PC-9 (cell line): Measurements from ENCODE around the gene MOGAT2. TPM values are rescaled to one million over a fixed set of nuclear protein-coding genes. Genes with fewer than 3 reads are reported as not detected.

Source experiments
- BruUV-seq: library from RNA; stranded (reverse); fragments of 400-500 nt; replicated peaks from 2 replicates; lab custom pipeline; 2021; lab: Mats Ljungman, UMichigan
- CTCF ChIA-PET: fragments of 300-600 bp; sonication (Branson Sonifier 250); formaldehyde crosslinking; loops from one replicate; lab custom pipeline; 2022; ENCODE audit warnings: antibody characterized with exemption; lab: Charles Lee
- POLR2A ChIA-PET: fragments of 300-600 bp; sonication (Branson Sonifier 250); formaldehyde crosslinking; loops from one replicate; lab custom pipeline; 2022; ENCODE audit warnings: antibody characterized with exemption; ENCODE audit not compliant: unreplicated experiment; lab: Charles Lee
- DNase-seq, 2 experiments: peaks; one replicate each; pipeline versions ENCODE4 v3.0.0 to v3.0.0-alpha.2; 2015 to 2022; ENCODE audit warnings: mixed read lengths in 1 of 2
- H2AFZ ChIP-seq: fragments of 200-600 bp; sonication (generic); 2 replicates; pipeline ENCODE4 v1.8.1; 2017; ENCODE audit warnings: antibody characterized with exemption
- H3F3A ChIP-seq: fragments of 200-600 bp; sonication (generic); 2 replicates; pipeline ENCODE4 v1.8.1; 2017; ENCODE audit warnings: antibody characterized with exemption, mild to moderate bottlenecking, low read depth; ENCODE audit not compliant: insufficient read depth
- H3K27ac ChIP-seq: fragments of 200-600 bp; sonication (generic); 2 replicates; pipeline ENCODE4 v1.6.1; 2016; ENCODE audit warnings: mixed run types
- H3K27me3 ChIP-seq: fragments of 200-600 bp; sonication (generic); 2 replicates; pipeline ENCODE4 v1.6.1; 2016; ENCODE audit warnings: low read depth, mixed run types; ENCODE audit not compliant: insufficient read depth
- H3K36me3 ChIP-seq: fragments of 200-600 bp; sonication (generic); 2 replicates; pipeline ENCODE4 v1.6.1; 2016; ENCODE audit warnings: low read depth, mixed run types
- H3K4me1 ChIP-seq: fragments of 200-600 bp; sonication (generic); replicated peaks from 2 replicates; pipeline ENCODE4 v1.6.1; 2016; ENCODE audit warnings: mixed run types; ENCODE audit not compliant: insufficient read depth
- H3K4me2 ChIP-seq: fragments of 200-600 bp; sonication (generic); 2 replicates; pipeline ENCODE4 v1.6.1; 2017; ENCODE audit warnings: mixed run types
- H3K4me3 ChIP-seq: fragments of 200-600 bp; sonication (generic); 2 replicates; pipeline ENCODE4 v1.6.1; 2016; ENCODE audit warnings: mixed run types
- H3K79me2 ChIP-seq: fragments of 200-600 bp; sonication (generic); 2 replicates; pipeline ENCODE4 v1.6.1; 2017; ENCODE audit warnings: low read depth, mixed run types
- H3K9me2 ChIP-seq: fragments of 200-600 bp; sonication (generic); 2 replicates; pipeline ENCODE4 v1.8.1; 2017; ENCODE audit warnings: mild to moderate bottlenecking; ENCODE audit not compliant: insufficient read depth
- H3K9me3 ChIP-seq: fragments of 200-600 bp; sonication (generic); 2 replicates; pipeline ENCODE4 v1.8.1; 2016; ENCODE audit warnings: low read depth; ENCODE audit not compliant: insufficient read depth
- H4K20me1 ChIP-seq: fragments of 200-600 bp; sonication (generic); 2 replicates; pipeline ENCODE4 v1.8.1; 2017; ENCODE audit not compliant: insufficient read depth
- CTCF ChIP-seq: fragments of 200-600 bp; sonication (generic); conservative IDR thresholded peaks from 2 replicates; pipeline ENCODE4 v1.6.1; 2017; ENCODE audit warnings: mixed run types, antibody characterized with exemption, mild to moderate bottlenecking, moderate library complexity
- EZH2 ChIP-seq: fragments of 200-600 bp; sonication (generic); IDR thresholded peaks from 2 replicates; pipeline ENCODE4 v1.8.0; 2017; ENCODE audit warnings: antibody characterized with exemption, low read depth
- intact Hi-C: fragments of 100-400 bp; cut with micrococcal nuclease; formaldehyde crosslinking; loops from one replicate; pipeline ENCODE4 v1.10.0; 2022; ENCODE audit not compliant: unreplicated experiment
- total RNA-seq: library from RNA; stranded (reverse); gene quantifications from 2 replicates; pipeline ENCODE4 v1.2.3, GENCODE V29; 2021

Gene MOGAT2
- total RNA-seq, 1 experiment from 2014 or later: not detected

GRCh38 chr11:75673977-75674582 lies 43.6 kb upstream of the MOGAT2 start:
- Histone ChIP-seq H3K9me2 (no peaks in the 10 kb centered on the region), H2AFZ (no peak overlapping the region), H3K79me2 (no peaks in the 10 kb centered on the region), H3F3A (no peaks in the 10 kb centered on the region), H3K4me2 (peak overlapping the region; percentile 20), H3K4me1 (no peaks in the 10 kb centered on the region; the same call in 1 of the 2 replicates), H3K36me3 (no peaks in the 10 kb centered on the region), H3K4me3 (no peak overlapping the region), H3K9me3 (0 out of 2 replicates have a peak, but pooled peaks cover 3% of the 10 kb centered on the region), H3K27me3 (peaks cover 24% of the 10 kb centered on the region), H4K20me1 (no peaks in the 10 kb centered on the region), H3K27ac (no peak overlapping the region)
- CTCF ChIA-PET: no interaction called here
- BruUV-seq: no TSS peak
- POLR2A ChIA-PET: interaction anchor here (0.5 to 0.7 kb wide), 2 partner anchors 270 to 393 kb away, joined by 3 read pairs; no protein-coding TSS in a partner anchor
- TF ChIP-seq EZH2 (no peak), CTCF (no peak)
- intact Hi-C loops: no loop called here
- DNase-seq: peak in 1 of 2 experiments; percentile 51

GRCh38 chr11:75677275-75677674 lies 40.4 kb upstream of the MOGAT2 start:
- 0 out of 2 replicates have a peak, but pooled peaks cover 13% of the 10 kb centered on the region for H3K27me3 ChIP-seq
- H3K4me1 ChIP-seq: no peaks in the 10 kb centered on the region; the same call in 1 of the 2 replicates
- no peak overlapping the region for H3K27ac ChIP-seq
- H3K4me2 ChIP-seq: no peak overlapping the region
- H3F3A ChIP-seq: no peaks in the 10 kb centered on the region
- no peaks in the 10 kb centered on the region for H4K20me1 ChIP-seq
- H3K36me3 ChIP-seq: no peaks in the 10 kb centered on the region
- no peak for DNase-seq
- H3K4me3 ChIP-seq: no peak overlapping the region
- TF ChIP-seq CTCF: no peak
- no peak for TF ChIP-seq EZH2
- H3K79me2 ChIP-seq: no peaks in the 10 kb centered on the region
- POLR2A ChIA-PET: no interaction called here
- H3K9me2 ChIP-seq: no peaks in the 10 kb centered on the region
- H3K9me3 ChIP-seq: 0 out of 2 replicates have a peak, but pooled peaks cover 3% of the 10 kb centered on the region
- intact Hi-C loops: no loop called here
- no TSS peak for BruUV-seq
- no peak overlapping the region for H2AFZ ChIP-seq
- CTCF ChIA-PET: no interaction called here

- POLR2A ChIA-PET: interaction anchor here (0.6 kb wide), 1 partner anchor 223 kb away, joined by 16 read pairs; no protein-coding TSS in a partner anchor
- intact Hi-C loops: no loop called here
These were observed 39.7 kb upstream of the MOGAT2 start for GRCh38 chr11:75677909-75678308.

More at GRCh38 chr11:75677909-75678308, 39.7 kb upstream of the MOGAT2 start:
- H4K20me1 ChIP-seq: no peaks in the 10 kb centered on the region
- CTCF ChIA-PET: no interaction called here
- H3K27me3 ChIP-seq: peaks cover 17% of the 10 kb centered on the region; the same call in 1 of the 2 replicates
- no peaks in the 10 kb centered on the region for H3F3A ChIP-seq
- no peak overlapping the region for H3K27ac ChIP-seq
- H3K9me3 ChIP-seq: 0 out of 2 replicates have a peak, but pooled peaks cover 3% of the 10 kb centered on the region
- DNase-seq: no peak
- no peak for TF ChIP-seq CTCF
- TF ChIP-seq EZH2: no peak
- H2AFZ ChIP-seq: no peak overlapping the region
- no peaks in the 10 kb centered on the region for H3K79me2 ChIP-seq
- H3K9me2 ChIP-seq: no peaks in the 10 kb centered on the region
- no TSS peak for BruUV-seq
- no peak overlapping the region for H3K4me2 ChIP-seq
- no peaks in the 10 kb centered on the region; the same call in 1 of the 2 replicates for H3K4me1 ChIP-seq
- H3K36me3 ChIP-seq: no peaks in the 10 kb centered on the region
- no peak overlapping the region for H3K4me3 ChIP-seq
